HFFc6 (cell line): ENCODE measurements around the gene SHCBP1L. TPM values are rescaled to one million over a fixed set of nuclear protein-coding genes. Genes with fewer than 3 reads are reported as not detected.

Experiments
- DNase-seq: peaks from one replicate; pipeline ENCODE4 v3.0.0-alpha.2; 2018
- H3K27ac Mint-ChIP-seq: 2 replicates; pipeline ENCODE4 v1.8.0; 2020; ENCODE audit warnings: mild to moderate bottlenecking, mixed read lengths
- H3K27me3 Mint-ChIP-seq: 2 replicates; pipeline ENCODE4 v1.8.0; 2021; ENCODE audit warnings: mild to moderate bottlenecking, moderate library complexity, mixed read lengths; ENCODE audit not compliant: insufficient read depth
- H3K36me3 Mint-ChIP-seq: 2 replicates; pipeline ENCODE4 v1.8.0; 2021; ENCODE audit warnings: low read depth, mixed read lengths
- H3K4me1 Mint-ChIP-seq: 2 replicates; pipeline ENCODE4 v1.8.0; 2020; ENCODE audit warnings: low read depth, mixed read lengths
- H3K4me3 Mint-ChIP-seq: 2 replicates; pipeline ENCODE4 v1.8.0; 2020; ENCODE audit warnings: mild to moderate bottlenecking, moderate library complexity, mixed read lengths
- H3K9me3 Mint-ChIP-seq: 2 replicates; pipeline ENCODE4 v1.8.0; 2020; ENCODE audit warnings: mild to moderate bottlenecking, mixed read lengths
- total RNA-seq, 6 experiments: library from RNA; stranded (reverse); fragmentation: NEBNext Ultra II Directional; extraction: Animal tissue kit (Norgen Biotek cat#: 25700); gene quantifications; 2 replicates in 1 of 6; 3 replicates in 5 of 6; pipeline ENCODE4 v1.2.3, GENCODE V29; 2021
- TF ChIP-seq, protein P1 (sequence below): fragments of 200-600 bp; sonication (generic); IDR thresholded peaks from 2 replicates; pipeline ENCODE4 v1.5.0; 2021; ENCODE audit warnings: antibody characterized with exemption, mild to moderate bottlenecking

The SHCBP1L gene
- total RNA-seq, 6 experiments from 2014 or later: not detected

DNA sequence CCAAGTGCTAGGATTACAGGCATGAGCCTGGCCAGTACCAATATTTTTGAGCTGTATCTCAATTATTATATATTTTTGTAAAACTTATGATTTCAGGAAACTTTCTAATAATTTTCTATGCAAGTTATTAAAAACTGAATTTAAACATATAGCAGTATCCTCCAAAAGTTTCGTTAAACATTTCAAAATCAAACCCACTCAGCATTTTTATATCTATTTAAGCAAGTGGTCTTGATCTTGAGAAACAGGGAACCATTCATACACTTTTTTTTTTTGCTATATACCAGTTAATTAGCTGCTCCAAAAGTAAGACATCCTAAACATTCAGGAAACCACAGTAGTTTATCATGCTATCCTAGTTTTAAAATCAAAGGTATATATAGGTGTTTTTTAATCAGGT, 22.0 kb downstream of the SHCBP1L start:
- DNase-seq: no peak
- Mint-ChIP-seq H3K36me3 (peaks cover 5% of the 10 kb centered on the region; the same call in 1 of the 2 replicates), H3K27ac (no peak overlapping the region), H3K9me3 (peaks cover 6% of the 10 kb centered on the region), H3K4me3 (no peak overlapping the region), H3K27me3 (peaks cover 10% of the 10 kb centered on the region), H3K4me1 (no peaks in the 10 kb centered on the region; the same call in 1 of the 2 replicates)
- TF ChIP-seq, protein P1, sequence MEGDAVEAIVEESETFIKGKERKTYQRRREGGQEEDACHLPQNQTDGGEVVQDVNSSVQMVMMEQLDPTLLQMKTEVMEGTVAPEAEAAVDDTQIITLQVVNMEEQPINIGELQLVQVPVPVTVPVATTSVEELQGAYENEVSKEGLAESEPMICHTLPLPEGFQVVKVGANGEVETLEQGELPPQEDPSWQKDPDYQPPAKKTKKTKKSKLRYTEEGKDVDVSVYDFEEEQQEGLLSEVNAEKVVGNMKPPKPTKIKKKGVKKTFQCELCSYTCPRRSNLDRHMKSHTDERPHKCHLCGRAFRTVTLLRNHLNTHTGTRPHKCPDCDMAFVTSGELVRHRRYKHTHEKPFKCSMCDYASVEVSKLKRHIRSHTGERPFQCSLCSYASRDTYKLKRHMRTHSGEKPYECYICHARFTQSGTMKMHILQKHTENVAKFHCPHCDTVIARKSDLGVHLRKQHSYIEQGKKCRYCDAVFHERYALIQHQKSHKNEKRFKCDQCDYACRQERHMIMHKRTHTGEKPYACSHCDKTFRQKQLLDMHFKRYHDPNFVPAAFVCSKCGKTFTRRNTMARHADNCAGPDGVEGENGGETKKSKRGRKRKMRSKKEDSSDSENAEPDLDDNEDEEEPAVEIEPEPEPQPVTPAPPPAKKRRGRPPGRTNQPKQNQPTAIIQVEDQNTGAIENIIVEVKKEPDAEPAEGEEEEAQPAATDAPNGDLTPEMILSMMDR: no peak

DNA sequence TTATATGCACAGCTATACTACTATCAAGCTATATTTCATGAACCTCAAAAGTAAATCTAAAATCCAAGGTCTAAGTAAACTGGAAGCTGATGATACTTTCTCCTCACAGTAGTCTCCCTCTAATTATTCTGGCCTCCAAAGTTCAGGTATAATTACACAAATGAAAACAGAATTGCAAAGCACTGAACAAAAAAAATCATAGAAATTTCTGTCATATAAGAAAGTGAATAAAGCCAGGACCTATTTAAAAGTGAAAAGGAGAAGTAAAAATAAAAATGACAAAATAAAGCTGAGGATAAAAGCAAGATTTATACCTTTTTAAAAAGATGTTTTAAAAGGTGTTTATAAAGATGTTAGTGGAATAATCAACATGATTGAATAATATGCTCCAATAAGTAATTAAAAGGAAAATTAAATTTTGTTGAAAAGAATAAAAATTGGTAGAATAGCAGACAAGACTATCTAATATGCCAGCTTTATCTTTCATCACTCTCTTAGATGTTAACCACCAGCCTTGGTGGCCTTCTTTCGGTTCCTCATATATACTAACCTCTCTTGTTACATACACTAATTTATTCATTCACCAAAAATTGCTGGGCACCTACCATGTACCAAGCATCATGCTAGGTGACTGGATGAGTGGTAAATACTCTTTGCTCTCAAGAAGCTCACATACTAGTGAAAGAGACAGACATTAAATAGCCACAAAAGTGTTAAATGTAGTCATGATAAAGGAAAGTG, 25.1 kb downstream of the SHCBP1L start:
- TF ChIP-seq, protein P1: no peak
- no peaks in the 10 kb centered on the region for H3K9me3 Mint-ChIP-seq
- H3K36me3 Mint-ChIP-seq: no peaks in the 10 kb centered on the region
- H3K4me3 Mint-ChIP-seq: no peak overlapping the region
- no peaks in the 10 kb centered on the region for H3K4me1 Mint-ChIP-seq
- no peak for DNase-seq
- H3K27me3 Mint-ChIP-seq: peaks cover 7% of the 10 kb centered on the region
- H3K27ac Mint-ChIP-seq: no peak overlapping the region

DNA sequence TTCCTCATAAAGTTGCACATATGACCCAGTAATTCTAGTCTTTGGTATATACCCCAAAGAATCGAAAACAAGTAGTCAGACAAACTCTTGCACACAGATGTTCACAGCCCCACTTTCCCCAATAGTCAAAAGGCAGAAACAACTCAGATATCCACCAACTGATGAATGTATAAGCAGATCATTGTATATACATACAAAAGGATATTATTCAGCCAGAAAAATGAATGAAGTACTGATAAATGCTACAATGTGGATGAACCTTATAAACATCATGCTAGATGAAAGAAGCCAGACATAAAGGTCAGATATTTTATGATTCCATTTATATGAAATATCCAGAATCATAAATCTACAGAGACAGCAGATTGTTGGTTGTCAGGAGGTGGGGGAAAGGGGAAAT, 27.3 kb downstream of the SHCBP1L start:
- Mint-ChIP-seq H3K4me3 (no peak overlapping the region), H3K27ac (no peak overlapping the region), H3K9me3 (no peaks in the 10 kb centered on the region), H3K36me3 (no peaks in the 10 kb centered on the region), H3K27me3 (peaks cover 21% of the 10 kb centered on the region), H3K4me1 (no peaks in the 10 kb centered on the region)
- TF ChIP-seq, protein P1: no peak
- DNase-seq: no peak

DNA sequence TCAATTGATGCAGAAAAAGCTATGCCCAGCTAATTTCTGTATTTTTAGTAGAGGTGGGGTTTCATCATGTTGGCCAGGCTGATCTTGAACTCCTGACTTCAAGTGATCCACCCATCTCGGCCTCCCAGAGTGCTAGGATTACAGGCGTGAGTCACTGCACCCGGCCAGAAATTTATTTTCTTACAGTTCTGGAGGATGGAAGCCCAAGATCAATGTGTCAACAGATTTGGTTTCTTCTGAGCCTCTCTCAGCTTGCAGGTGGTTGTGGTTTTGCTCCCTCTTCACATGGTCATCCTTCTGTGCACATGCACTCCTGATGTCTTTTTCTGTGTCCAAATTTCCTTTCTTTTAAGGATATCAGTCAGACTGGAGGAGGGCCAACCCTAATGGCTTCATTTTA, 35.6 kb downstream of the SHCBP1L start:
- no peak overlapping the region for H3K27ac Mint-ChIP-seq
- no peak overlapping the region for H3K4me3 Mint-ChIP-seq
- no peaks in the 10 kb centered on the region; the same call in 1 of the 2 replicates for H3K9me3 Mint-ChIP-seq
- TF ChIP-seq, protein P1: no peak
- no peaks in the 10 kb centered on the region for H3K36me3 Mint-ChIP-seq
- H3K4me1 Mint-ChIP-seq: no peaks in the 10 kb centered on the region
- no peak for DNase-seq
- peaks cover 25% of the 10 kb centered on the region for H3K27me3 Mint-ChIP-seq

DNA sequence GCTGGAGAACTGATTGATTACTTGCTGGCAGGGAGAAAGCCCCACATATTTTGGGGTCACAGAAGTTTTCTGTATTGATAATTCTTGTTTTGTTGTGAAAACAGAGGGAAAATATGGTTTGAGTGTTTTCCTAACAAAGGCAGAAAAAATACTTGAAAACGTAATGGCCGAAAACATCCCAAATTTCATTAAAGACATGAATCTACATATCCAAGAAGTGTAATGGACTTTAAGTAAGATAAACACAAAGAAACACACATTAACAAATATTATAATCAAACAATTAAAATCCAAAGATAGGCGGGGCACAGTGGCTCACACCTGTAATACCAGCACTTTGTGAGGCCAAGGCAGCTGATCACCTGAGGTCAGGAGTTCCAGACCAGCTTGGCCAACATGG, 39.6 kb downstream of the SHCBP1L start:
- TF ChIP-seq, protein P1: no peak
- Mint-ChIP-seq H3K4me3 (no peak overlapping the region), H3K36me3 (no peaks in the 10 kb centered on the region), H3K4me1 (no peaks in the 10 kb centered on the region), H3K27me3 (peaks cover 11% of the 10 kb centered on the region), H3K27ac (no peak overlapping the region), H3K9me3 (no peaks in the 10 kb centered on the region; the same call in 1 of the 2 replicates)
- DNase-seq: no peak
